Measurements from ENCODE around the gene HDAC2.
A peak's percentile ranks its signal among the peaks of the same experiment; 100 is the strongest.
"Not testable (repeated sequence)": the region's sequence is repeated elsewhere in the genome, so short reads cannot be mapped to it uniquely, and the experiment has no call there.

Gene HDAC2

DNA sequence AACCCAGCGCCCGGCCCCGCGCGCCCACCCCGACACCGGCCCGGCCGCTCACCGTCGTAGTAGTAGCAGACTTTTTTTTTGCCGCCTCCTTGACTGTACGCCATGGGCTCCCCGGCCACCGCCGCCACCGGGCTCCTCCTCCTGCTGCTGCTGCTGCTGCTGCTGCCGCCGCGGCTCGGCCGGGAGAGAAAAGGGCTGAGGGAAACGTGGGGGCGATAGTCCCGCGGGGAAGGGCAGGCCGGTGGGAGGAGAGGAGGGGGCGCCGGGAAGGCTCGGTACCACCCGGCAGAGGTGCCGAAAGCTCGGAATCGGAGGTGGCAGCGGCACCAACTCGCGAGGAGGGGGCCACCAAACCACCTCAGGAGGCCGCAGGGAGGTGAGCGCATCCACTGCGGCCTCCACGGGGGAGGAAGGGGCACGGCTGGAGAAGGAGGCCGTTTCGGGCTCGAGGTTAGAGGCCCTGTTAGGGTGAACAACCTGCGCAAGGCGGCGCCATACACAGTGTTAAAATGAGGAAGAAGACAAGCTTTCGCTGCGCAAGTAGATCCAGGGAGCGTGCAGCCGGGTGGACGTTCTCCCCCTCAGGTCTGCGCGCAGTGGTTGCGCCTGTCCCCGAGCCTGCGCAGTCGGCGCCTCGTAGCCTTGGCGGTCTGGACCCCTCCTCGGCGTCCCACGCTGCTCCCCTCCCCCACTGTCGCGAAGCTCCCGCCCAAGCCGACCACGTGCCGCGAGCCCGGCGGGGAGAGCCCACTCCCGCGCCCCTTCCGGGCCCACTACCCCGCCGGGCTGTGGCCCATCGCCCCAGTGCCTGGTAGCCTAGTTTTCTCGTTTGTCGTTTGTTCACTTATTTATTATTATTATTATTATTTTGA is at the start of gene HDAC2:
Gene HDAC2, minus strand, starts transcription at position 344 of the 872 bp plus-strand sequence. Its CDS starts 240 bp downstream, at position 104.
- DNase-seq (ENCODE audit: low spot score): peak; percentile 87

DNA sequence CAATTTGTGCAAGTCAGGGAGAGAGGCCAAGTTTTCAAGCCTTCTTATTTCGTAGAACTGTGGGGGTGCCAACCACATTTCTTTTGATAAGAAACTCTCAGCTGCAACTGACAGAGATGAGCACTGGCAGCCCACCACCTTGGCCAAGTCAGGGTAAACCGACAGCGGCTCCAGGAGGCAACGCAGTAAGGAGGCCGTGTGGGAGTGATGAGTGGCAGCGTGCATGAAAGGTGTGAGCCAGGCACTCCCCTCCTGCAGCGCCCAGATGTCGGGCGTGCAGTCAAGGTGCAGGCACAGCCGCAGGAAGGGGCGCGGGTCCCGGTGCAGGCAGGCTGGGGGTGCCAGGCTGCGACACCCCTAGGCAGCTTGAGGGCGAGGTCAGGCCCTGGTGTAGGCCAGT is 49.2 kb upstream of the HDAC2 start:
- no peak for DNase-seq (ENCODE audit: low spot score)

DNA sequence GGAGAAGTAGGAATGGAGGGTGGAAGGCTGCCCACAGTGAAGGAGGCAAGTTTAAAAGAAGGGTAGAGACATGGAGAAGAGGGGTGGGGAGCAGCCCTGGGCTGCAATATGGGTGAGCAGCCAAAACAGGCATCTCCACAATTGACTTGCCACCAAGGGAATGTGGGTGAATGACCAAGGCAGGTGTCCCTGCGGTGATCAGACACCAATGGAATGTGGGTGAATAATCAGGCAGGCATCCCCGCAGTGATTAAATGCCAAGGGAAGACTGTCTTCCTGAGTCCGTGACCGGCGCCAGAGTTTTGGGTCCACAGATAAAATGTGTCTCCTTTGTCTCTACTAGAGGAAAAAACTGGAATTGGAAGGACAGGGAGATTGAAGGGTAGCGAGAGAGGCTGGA is 46.2 kb upstream of the HDAC2 start:
- not testable (repeated sequence) for DNase-seq (ENCODE audit: low spot score)

DNA sequence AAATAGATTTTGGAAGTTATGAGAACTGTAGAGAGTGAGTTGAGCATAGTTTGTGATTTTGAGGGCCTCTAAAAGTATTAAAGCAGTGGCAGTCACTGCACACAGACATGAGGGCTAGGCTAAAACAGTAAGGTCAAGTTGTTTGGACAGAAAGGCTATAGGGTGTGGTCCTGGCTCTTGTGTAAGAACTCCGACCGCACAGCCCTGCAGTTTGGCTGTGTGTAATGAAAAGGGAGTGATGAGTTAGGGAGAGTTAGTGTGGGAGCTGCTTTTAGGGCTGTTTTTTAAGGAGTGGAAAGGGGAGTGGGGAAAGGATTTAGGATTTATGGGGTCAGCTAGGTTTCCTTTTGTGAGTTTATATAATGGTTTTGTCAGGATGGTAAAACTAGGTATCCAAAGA is 43.2 kb upstream of the HDAC2 start:
- not testable (repeated sequence) for DNase-seq (ENCODE audit: low spot score)

DNA sequence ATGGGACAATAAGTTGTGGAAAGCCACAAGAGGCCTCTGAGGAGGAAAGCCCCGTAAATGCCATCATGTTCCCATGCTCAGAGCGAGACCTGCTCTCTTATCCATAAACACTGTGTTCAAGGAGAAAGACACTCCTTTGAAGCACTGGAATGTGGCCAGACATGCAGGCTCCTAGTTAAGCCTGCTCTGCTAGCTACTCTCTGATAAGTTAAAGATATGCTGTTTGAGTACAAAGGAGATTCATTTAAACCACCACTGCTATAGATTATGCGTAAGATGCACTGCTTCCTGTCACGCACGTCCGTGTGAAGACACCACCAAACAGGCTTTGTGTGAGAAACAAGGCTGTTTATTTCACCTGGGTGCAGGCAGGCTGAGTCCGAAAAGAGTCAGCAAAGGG is 40.5 kb upstream of the HDAC2 start:
- DNase-seq (ENCODE audit: low spot score): not testable (repeated sequence)

DNA sequence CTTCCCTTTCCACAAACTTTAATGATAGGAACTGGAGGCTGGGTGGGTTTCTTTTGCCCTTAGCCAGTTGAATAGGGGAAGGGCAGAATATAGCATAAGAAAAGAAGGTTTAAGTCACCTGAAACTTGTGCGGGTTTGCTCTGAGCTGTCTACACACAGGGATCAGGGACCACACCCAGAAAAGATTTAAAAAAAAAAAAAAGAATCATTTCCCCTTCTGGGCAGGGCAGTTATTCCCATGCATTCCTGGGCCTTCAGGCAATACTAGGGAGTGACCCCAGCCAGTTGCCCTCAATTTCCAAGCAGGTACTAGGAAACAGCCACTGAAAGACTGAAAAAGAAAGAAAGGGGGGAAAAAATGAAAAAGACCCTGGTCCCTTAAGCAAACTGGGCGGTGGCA is 39.6 kb upstream of the HDAC2 start:
- no peak for DNase-seq (ENCODE audit: low spot score)

DNA sequence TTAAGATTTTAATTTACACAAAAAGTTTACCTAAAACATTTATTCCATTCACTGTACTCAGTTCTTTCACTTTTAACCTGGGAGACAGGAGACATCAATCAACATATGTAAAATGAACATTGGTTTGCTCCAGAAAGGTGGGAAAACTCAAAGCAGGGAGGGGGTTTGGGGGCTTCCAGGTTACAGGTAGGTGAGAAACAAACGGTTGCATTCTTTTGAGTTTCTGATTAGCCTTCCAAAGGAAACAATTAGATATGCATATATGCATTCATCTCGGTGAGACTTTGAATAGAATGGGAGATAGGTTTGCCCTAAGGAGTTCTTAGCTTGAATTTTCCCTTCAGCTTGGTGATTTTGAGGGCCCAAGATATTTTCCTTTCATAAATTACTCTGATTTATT is 38.2 kb upstream of the HDAC2 start:
- DNase-seq (ENCODE audit: low spot score): no peak

DNA sequence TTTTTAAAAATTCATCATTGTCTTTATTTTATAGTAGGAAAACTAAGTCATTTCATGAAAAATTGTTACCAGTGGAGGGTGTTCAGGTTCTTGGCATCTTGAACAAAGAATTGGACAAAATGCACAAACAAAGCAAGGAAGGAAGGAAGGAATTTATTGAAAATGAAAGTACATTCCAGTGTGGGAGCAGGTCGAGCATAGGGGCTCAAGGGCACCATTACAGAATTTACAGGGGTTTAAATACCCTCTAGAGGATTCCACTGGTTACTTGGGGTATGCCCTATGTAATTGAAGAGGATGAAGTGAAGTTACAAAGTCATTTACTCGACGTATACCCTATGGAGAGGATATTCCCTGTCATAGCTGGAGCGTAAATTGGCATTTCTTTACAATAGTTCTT is 37.4 kb upstream of the HDAC2 start:
- DNase-seq (ENCODE audit: low spot score): no peak

DNA sequence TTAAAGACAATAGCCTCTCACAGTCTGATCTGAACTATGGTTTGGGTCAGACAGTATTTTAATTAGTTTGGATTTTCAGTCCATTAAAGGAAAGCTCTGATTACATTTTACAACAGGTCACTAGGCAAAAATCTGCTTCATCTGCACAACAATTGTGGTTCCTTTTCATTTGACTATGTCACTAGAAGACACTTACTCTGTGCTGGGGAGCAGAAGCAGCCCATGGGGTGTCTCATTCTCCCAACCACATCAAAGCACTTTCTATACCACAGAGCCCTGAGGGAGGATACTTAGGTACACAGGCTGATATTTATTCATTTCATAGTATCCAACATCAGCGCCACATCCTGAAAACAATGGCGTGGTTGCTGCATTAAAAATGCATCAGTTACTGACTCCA is 36.6 kb upstream of the HDAC2 start:
- DNase-seq (ENCODE audit: low spot score): peak; percentile 40

DNA sequence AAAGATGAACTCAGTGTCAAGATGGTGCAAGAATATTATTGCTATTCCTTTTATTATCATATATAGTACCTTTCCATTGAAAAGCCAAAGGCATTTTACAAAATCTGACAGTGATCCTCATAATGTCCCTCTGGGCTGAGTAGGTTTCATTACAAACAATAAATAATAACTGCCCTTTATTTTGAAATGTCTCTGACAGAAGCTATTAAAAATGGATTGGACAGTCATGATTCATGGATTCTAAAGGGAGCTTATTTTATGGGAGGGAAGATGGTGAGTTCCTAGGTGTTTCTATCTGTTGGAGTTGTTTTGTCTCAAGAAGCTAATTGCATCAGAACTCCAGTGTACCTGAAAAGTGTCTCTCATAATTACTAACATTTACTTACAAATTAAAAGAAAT is 30.4 kb upstream of the HDAC2 start:
- no peak for DNase-seq (ENCODE audit: low spot score)

DNA sequence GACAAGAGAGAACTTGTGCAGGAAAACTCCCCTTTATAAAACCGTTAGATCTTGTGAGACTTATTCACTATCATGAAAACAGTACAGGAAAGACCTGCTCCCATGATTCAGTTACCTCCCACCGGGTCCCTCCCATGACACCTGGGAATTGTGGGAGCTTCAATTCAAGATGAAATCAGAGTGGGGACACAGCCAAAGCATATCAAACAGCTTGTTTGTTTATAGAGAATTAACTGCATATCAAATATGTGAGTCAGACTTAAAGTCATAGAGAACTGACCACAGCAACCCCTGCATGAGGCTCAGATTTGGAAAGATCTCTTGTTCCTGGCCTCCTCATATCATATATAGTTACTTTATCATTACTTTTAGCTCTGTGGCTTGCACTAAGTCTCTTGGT is 29.1 kb upstream of the HDAC2 start:
- no peak for DNase-seq (ENCODE audit: low spot score)

DNA sequence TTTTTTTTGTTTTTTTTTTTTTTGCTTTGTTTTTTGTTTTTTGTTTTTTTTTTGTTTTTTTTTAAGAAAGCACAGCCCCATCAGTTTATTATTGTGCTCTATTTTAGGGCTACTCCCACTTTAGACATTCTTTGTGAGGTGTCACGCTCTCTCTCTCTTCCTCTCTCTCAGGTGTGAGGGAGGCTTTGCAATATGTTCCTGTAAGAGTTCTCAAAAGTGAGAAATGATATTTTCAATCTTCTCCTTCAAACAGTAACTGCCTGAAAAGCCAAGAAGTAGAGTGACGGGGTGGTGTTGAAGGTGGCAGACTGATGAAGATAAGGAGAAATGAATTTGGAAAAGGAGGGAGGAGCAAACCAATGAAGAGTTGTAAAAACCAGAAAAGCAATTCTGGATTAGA is 28.3 kb upstream of the HDAC2 start:
- no peak for DNase-seq (ENCODE audit: low spot score)

DNA sequence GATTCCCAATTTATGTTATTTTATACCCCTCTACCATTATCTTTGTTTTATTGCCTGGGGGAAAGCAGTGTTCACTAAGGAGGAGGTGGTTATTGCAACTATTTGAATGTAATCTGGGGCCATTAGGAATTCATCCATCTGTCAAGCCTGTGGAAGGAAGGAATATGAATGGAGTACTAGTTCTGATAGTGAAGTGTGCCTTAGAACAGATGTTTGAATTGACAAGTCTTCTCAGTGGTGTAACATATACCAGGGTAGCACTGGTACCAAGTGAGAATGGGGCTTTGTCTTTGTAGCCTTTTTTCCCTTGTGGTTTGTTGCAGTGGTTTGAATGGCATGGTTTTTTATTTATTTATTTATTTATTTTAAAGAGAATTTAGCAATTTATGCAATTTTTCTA is 27.9 kb upstream of the HDAC2 start:
- no peak for DNase-seq (ENCODE audit: low spot score)

DNA sequence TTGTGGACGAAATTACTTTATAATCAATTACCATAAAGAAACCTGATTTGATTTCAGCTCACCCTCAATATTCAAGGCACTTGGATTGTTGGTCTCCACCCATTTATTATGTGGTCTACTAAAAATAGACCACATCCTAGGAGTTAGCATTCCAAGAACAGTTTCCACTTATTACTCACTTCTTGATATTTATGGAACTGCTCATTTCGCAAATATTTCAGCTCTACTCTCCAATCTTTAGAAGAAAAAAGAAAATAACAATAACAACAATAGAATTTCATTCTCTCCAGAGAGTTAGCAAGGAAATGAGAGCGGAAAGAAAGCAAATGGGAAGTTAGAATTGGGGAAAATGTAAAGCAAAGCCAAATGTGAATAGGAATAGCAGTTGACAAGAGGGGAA is 26.2 kb upstream of the HDAC2 start:
- DNase-seq (ENCODE audit: low spot score): no peak

DNA sequence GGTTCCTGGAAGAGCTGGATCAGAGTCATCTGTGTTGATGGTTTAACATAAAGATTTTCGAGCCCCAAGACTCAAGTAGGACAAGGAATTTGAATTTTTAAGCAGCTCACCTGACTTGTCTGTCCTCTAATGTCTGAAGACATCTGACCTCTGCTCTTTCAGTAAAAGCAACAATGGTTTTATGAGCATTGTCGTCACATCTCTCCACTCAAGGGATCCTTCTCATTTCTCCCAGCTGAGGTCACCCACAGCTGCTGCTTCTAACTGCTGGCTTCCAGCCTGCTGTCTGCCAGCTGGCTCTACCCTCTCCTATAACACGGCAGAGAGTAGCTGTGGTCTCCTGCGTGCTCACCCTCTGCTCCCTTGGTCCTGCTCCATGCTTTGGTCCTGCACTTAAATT is 24.7 kb upstream of the HDAC2 start:
- no peak for DNase-seq (ENCODE audit: low spot score)

DNA sequence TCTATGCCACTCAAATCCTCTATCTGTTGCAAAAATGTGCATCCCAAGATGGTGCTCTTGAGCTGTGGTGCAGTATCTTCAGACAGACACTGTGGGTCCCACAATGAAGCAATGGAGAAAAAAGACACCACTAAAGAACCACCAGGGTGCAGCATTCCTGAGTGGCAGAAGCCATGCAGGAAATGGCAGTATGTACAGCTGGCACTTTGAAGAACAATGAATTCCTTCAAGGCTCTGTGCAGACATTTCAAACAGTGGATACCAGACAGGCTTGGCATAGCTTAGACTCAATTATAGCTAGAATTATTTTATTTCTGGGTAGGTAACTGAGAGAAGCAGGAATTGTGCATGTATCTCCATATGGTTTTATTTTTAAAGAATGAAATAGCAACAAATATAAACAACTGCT is 24.0 kb upstream of the HDAC2 start:
- DNase-seq (ENCODE audit: low spot score): peak; percentile 40

DNA sequence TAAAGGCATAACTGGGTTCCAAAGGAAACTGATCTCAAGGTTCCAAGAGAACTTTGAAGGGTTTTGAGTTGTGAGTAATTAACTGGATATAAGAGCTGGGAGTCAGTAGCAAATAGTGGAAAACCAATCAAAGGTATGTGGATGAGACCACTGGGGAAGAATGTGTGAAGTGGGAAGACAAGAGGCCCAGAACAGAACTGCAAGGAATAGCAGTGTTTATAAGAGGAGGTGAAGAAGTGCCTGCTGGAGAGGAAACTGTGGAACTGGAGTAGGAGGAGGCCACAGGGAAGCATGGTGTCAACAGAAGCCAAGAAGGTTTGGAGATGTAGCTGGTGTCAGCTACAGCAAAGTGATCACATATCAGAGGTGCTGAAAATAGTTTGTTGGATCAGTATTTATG is 18.7 kb upstream of the HDAC2 start:
- no peak for DNase-seq (ENCODE audit: low spot score)

DNA sequence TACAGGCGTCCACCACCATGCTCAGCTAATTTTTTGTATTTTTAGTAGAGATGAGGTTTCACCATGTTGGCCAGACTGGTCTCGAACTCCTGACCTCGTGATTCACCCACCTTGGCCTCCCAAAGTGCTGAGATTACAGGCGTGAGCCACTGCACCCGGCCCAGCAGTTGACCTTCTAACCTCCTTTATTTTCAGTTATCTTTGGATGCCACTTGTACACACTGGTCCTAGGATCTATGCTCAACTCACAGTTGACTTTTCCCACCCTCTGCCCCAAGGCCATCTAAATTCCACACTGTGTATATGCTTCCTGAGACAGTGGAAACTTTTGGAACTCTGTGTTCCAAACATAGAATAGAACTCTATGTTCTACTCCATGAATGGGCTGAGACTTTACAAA is 11.7 kb upstream of the HDAC2 start:
- DNase-seq (ENCODE audit: low spot score): not testable (repeated sequence)

DNA sequence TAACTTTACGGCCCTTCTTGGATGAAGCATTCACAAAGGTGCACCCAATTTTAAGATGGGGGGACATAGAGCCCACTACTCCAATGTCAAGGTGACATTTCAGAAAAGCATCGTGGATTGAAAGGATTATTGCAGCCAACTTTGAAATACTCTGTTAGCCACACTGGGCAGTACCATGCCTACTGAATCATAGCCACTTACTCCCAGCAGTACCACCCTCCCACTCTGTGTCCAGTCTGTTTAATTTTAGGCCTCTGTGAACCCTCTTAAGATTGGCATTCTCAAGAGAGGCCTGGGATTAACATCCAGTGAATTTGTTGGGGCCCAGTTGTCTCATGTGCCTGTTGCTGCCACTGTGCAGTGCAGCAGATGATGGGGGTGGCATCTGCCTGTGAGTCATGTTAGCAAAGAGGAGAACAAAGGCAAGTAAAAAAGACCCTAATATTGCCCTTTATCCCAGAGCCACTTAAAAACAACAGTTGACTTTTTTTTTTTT is 11.2 kb upstream of the HDAC2 start:
- no peak for DNase-seq (ENCODE audit: low spot score)

DNA sequence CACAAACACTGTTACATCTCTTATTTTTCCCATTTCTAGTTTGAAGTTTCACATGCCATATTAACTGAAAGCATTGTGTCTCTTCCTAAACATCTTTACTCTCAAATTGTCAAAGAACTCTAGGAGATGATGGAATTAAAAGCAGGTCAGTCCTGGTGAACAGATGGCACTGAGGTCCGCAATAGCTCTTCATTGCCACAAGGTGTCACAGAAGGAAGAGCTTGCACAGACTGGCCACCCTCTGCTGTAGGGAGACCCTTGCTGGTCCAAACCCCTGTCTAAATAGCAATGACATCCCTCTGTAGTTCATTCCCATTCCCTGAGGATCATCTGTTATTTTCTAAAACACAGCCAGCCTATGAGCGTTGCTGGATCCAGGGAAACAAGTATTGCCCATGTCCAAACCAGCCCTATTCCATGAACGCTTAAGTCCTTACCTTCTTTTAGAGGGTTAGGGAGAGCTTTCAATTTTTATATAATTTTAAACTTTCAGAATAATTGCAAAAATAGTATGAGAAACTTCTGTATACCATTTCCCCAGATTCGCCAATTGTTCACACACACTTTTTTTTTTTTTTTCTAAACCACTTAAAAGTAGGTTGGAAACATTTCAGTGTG is 10.1 kb upstream of the HDAC2 start:
- peak; percentile 6 for DNase-seq (ENCODE audit: low spot score)

DNA sequence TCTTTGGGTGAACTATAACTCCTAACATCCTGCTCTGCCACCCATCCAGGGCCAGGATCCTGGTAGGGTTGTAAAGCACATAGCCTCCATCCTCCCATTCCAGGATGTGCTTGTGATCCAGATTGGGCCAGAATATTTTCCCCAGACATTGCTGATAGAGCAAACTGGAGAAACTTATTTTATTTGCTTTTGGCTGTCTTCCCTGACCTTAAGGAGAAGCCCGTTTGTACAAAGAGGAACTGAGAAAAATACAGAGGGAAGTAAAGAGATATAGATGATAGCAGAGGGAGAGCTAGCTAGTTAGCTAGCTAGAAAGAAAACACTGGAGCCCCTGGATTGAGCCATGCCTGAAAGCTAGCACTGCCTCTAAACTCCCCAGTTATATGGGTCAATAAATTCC is 9.0 kb upstream of the HDAC2 start:
- DNase-seq (ENCODE audit: low spot score): no peak

DNA sequence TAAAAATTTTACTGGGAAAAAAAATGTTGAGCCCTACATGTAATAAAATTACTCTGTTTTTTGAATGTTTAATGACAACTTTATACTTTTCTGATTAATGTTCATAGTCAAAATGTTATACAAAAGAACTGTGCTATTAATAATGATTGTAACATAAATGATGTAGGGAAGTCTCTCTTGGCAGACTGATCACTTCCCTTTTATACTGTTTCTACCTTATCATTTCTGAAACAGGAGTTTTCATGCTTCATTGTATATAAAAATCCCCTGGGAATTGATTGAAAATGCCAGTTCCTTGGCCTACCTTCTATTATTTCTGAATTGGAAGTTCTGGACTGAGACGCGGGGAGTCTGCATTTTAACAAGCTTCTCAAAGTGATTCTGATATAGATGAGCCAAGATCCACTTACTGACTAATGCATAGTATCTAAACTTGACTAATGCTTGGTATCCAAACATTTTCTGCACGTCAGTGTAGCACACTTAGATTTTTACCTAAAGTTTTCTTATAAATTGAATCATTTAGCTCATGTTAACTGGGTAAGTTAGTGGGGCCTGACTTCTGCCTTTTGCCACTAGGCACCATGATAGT is 7.2 kb upstream of the HDAC2 start:
- no peak for DNase-seq (ENCODE audit: low spot score)

DNA sequence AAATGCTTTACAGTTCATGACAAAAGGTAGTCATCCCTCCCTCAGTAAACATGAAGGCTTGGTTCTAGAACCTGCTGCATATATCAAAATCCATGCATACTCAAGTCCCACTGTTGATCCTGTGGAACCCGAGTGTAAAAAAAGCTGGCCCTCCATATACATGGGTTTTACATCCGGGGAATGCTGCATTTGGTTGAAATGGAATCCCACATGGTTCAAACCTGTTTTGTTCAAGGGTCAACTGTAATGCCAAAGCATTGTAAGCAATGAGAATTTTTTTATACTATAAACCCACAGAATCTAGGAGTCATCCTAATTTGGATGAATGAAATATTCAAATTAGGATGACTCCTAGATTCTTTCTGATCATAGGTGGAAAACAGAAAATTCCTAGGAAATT is 5.9 kb upstream of the HDAC2 start:
- DNase-seq (ENCODE audit: low spot score): no peak
